ENCODE measurements around the gene ATP13A4.

ATP13A4 gene

GRCh38 chr3:193387596-193387995 is 167.1 kb downstream of the ATP13A4 start:
- no peak for DNase-seq

DNA sequence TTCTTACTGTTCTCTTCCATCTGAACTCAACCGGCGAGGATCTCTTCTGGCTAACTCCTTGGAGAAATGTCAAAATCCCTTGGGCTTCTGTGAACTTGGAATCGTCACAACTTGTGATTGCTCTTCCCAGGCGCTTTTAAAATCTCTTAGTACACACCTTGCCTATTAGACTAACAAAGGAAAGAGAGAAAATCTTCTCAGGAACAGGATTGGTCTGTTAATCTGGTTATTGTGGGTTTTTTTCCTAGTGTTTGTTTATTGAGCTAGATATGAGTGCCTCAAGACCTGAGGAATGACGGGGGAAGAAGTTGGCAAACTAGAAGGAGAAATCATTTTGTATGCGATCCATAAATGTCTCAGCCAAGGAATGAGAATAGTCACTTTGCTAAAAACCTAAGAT is 176.0 kb downstream of the ATP13A4 start, which contains the start of gene ATP13A5:
TSS of gene ATP13A5 (minus strand) at position 48 of the 400 bp plus-strand sequence. CDS start at position 20, 28 bp downstream.
- DNase-seq, result no peak

- no peak for DNase-seq
Observed at GRCh38 chr3:193377591-193377990, 177.1 kb downstream of the ATP13A4 start.

- DNase-seq, result no peak
Observed at GRCh38 chr3:193375614-193376013, 179.1 kb downstream of the ATP13A4 start.

DNA sequence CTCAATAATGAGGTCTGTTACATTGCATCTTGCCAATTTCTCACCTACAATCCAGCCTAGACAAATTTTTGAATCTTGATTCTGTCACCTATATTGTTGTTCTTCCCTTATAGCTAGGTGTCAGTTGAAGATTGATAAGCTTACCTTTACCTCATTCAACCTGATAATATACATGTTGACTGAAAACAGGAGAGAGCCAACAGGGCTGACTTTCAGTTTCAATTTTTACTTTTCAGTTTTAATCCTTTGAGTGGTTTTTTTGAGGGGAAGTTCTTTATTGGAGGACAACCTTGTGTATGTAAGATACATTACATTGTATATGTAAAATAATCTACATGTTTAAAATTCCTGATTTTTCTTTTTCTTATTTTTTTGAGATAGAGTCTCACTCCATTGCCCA is 181.9 kb downstream of the ATP13A4 start:
- DNase-seq, result no peak

DNA sequence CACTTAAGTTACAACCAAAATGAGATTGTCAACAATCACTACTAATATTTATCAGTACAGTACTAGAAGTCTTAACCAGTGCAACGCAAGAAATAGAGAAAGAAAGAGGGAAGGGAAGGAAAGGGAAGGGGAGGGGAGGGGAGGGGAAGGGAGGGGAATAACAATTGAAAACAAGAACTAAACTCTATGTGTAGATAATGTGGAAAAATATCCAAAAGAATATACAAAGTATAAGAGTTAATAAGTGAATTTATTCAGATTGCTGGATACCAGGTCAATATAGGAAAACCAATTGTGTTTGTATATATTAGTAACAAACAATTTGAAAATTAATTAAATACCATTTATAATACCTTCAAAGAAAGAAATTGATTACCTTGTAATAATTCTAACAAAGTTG is 186.8 kb downstream of the ATP13A4 start:
- no peak for DNase-seq

- no peak for DNase-seq
Observed at GRCh38 chr3:193357291-193357690, 197.4 kb downstream of the ATP13A4 start.

GRCh38 chr3:193354423-193354822 is 200.3 kb downstream of the ATP13A4 start:
- no peak for DNase-seq

Measured in stimulated activated CD4-positive, alpha-beta T cell treated with anti-CD3 and anti-CD28 coated beads, Interleukin-15, amount 100 ng/mL, for 24 hours (primary cell).